Measurements from ENCODE around the gene TCTA. TPM values are rescaled to one million over a fixed set of nuclear protein-coding genes. Genes with fewer than 3 reads are reported as not detected.

The TCTA gene
- total RNA-seq, 2 experiments from 2014 or later, result 10.4 to 12.4 TPM

DNA sequence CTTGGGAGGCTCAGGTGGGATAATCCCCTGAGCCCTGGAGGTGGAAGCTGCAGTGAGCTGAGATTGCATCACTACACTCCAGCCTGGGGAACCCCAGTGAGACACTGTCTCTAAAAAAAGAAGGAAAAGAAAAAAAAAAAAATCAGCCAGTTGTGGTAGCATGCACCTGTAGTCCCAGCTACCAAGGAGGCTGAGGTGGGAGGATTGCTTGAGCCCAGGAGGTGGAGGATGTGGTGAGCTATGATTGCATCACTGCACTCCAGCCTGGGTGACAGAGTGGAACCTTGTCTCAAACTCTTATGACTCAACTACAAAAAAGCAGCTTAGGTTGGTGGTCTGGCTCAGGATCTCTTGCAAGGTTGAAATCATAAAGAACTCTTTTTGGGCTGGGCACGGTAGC, 34.7 kb upstream of the TCTA start:
- CTCF ChIA-PET, result interaction anchor here (1.2 kb wide), 1 partner anchor 11 kb away, joined by 5 read pairs; no protein-coding TSS in a partner anchor
- H3K27ac Mint-ChIP-seq, result peak overlapping the region; percentile 89
- POLR2A ChIA-PET, result interaction anchor here (0.6 to 2.4 kb wide), 4 partner anchors 15 to 251 kb away, joined by 4 to 9 read pairs (median 4); partner anchors contain the start of gene USP4
- no peaks in the 10 kb centered on the region for H3K9me3 Mint-ChIP-seq
- H3K36me3 Mint-ChIP-seq (ENCODE audit: low read depth), result peaks cover 44% of the 10 kb centered on the region
- DNase-seq (peak; percentile 87), ATAC-seq (peak; percentile 95)
- no peak for TF ChIP-seq CTCF (IDR thresholded peaks at IDR 0.05)
- no peak overlapping the region for H3K4me3 Mint-ChIP-seq
- intact Hi-C loops (cut with micrococcal nuclease), result no loop called here
- peaks cover 33% of the 10 kb centered on the region for H3K4me1 Mint-ChIP-seq (ENCODE audit: low read depth)
- H3K27me3 Mint-ChIP-seq, result no peaks in the 10 kb centered on the region

- Mint-ChIP-seq H3K9me3 (no peaks in the 10 kb centered on the region), H3K4me3 (no peak overlapping the region), H3K36me3 (ENCODE audit: low read depth) (peaks cover 37% of the 10 kb centered on the region), H3K27me3 (no peaks in the 10 kb centered on the region), H3K4me1 (ENCODE audit: low read depth) (peaks cover 39% of the 10 kb centered on the region), H3K27ac (peak overlapping the region; percentile 69)
- no peak for ATAC-seq
- POLR2A ChIA-PET, result interaction anchor here (0.5 to 2.4 kb wide), 3 partner anchors 14 to 132 kb away, joined by 3 to 9 read pairs (median 4); partner anchors contain the start of gene USP4
- intact Hi-C loops (cut with micrococcal nuclease), result no loop called here
- TF ChIP-seq CTCF (IDR thresholded peaks at IDR 0.05), result no peak
- DNase-seq, result no peak
- CTCF ChIA-PET, result interaction anchor here (1.2 kb wide), 1 partner anchor 10 kb away, joined by 5 read pairs; no protein-coding TSS in a partner anchor
Measured at GRCh38 chr3:49378249-49378895, 33.9 kb upstream of the TCTA start.

DNA sequence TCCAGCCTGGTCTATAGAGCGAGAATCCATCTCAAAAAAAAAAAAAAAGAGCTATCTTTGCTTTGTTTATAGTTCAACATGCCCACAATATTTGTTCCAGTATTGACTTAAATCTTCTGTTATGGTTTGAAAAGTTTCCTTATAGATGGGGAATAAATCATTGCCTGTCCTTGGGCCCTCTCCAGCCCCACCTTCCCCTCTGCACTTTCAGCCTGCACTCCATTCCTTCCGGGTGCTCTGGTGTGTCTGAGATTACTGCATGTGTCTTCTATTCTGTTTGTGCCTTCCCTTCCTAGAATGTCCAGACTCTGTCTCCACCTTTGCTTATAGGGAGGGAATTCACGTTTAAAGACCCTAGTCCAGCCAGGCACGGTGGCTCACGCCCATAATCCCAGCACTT, 28.8 kb upstream of the TCTA start:
- DNase-seq (no peak), ATAC-seq (no peak)
- intact Hi-C loops (cut with micrococcal nuclease), result no loop called here
- CTCF ChIA-PET, result no interaction called here
- Mint-ChIP-seq H3K36me3 (ENCODE audit: low read depth) (peaks cover 23% of the 10 kb centered on the region), H3K27me3 (no peaks in the 10 kb centered on the region), H3K9me3 (no peaks in the 10 kb centered on the region), H3K4me3 (no peak overlapping the region), H3K27ac (peak overlapping the region; percentile 21), H3K4me1 (ENCODE audit: low read depth) (peaks cover 57% of the 10 kb centered on the region)
- no peak for TF ChIP-seq CTCF (IDR thresholded peaks at IDR 0.05)
- POLR2A ChIA-PET, result no interaction called here

DNA sequence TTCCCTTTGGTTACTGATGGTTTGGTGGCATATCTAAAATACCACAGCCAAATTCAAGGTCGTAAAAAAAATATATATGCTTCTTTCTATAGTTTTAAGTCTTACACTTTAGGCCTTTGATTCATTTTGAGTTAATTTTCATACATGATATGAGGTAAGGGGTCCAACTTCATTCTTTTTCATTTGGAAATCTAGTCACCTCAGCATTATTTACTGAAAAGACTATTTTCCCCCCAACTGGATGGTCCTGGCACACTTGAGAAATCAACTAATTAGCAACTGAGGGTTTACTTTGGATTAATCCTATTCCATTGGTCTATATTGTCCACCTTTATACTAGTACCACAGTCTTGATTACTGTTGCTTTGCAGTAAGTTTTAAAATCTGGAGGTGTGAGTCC, 26.6 kb upstream of the TCTA start:
- Mint-ChIP-seq H3K4me3 (no peak overlapping the region), H3K27me3 (no peaks in the 10 kb centered on the region), H3K36me3 (ENCODE audit: low read depth) (peaks cover 22% of the 10 kb centered on the region), H3K4me1 (ENCODE audit: low read depth) (peaks cover 50% of the 10 kb centered on the region), H3K9me3 (no peaks in the 10 kb centered on the region), H3K27ac (peak overlapping the region; percentile 30)
- TF ChIP-seq CTCF (IDR thresholded peaks at IDR 0.05), result no peak
- CTCF ChIA-PET, result interaction anchor here (1.0 kb wide), 1 partner anchor 154 kb away, joined by 3 read pairs; no protein-coding TSS in a partner anchor
- no peak for DNase-seq
- intact Hi-C loops (cut with micrococcal nuclease), result no loop called here
- POLR2A ChIA-PET, result no interaction called here
- ATAC-seq, result no peak

GRCh38 chr3:49386056-49386756, 26.0 kb upstream of the TCTA start:
- POLR2A ChIA-PET, result interaction anchor here (1.4 kb wide), 1 partner anchor 26 kb away, joined by 3 read pairs; no protein-coding TSS in a partner anchor
- Mint-ChIP-seq H3K36me3 (ENCODE audit: low read depth) (peaks cover 22% of the 10 kb centered on the region), H3K4me3 (no peak overlapping the region), H3K27ac (peak overlapping the region; percentile 17), H3K4me1 (ENCODE audit: low read depth) (peaks cover 50% of the 10 kb centered on the region), H3K9me3 (no peaks in the 10 kb centered on the region), H3K27me3 (no peaks in the 10 kb centered on the region)
- intact Hi-C loops (cut with micrococcal nuclease), result no loop called here
- no peak for TF ChIP-seq CTCF (IDR thresholded peaks at IDR 0.05)
- CTCF ChIA-PET, result interaction anchor here (1.0 kb wide), 2 partner anchors 42 to 153 kb away, joined by 3 read pairs; no protein-coding TSS in a partner anchor
- DNase-seq (no peak), ATAC-seq (no peak)
